Stimulated activated CD8-positive, alpha-beta memory T cell treated with anti-CD3 and anti-CD28 coated beads, Interleukin-4, amount 100 ng/mL, for 48 hours (primary cell): ENCODE data around the gene ADSS2.

Experiments
- DNase-seq: peaks from one replicate; pipeline ENCODE4 v3.0.0-alpha.2; 2020

The ADSS2 gene

GRCh38 chr1:244445320-244446181, 6.2 kb downstream of the ADSS2 start:
- no peak for DNase-seq

GRCh38 chr1:244444854-244445253, 6.9 kb downstream of the ADSS2 start:
- no peak for DNase-seq

GRCh38 chr1:244442850-244443249, 8.9 kb downstream of the ADSS2 start:
- DNase-seq = no peak

GRCh38 chr1:244439391-244440032, 12.2 kb downstream of the ADSS2 start:
- no peak for DNase-seq

- DNase-seq = no peak
These were observed 14.6 kb downstream of the ADSS2 start for GRCh38 chr1:244437086-244437468.

- DNase-seq = no peak
These were observed 15.2 kb downstream of the ADSS2 start for GRCh38 chr1:244436336-244437085.

- DNase-seq = no peak
These were observed 16.0 kb downstream of the ADSS2 start for GRCh38 chr1:244435562-244436205.

- DNase-seq = no peak
These were observed 20.5 kb downstream of the ADSS2 start for GRCh38 chr1:244431166-244431565.

- DNase-seq = no peak
These were observed 21.9 kb downstream of the ADSS2 start for GRCh38 chr1:244429818-244430217.

- DNase-seq = no peak
These were observed 24.1 kb downstream of the ADSS2 start for GRCh38 chr1:244427647-244428046.

- DNase-seq = no peak
These were observed 26.9 kb downstream of the ADSS2 start for GRCh38 chr1:244424649-244425334.

- no peak for DNase-seq
These were observed 29.5 kb downstream of the ADSS2 start for GRCh38 chr1:244422174-244422573.

GRCh38 chr1:244419024-244419423, 32.7 kb downstream of the ADSS2 start:
- no peak for DNase-seq

GRCh38 chr1:244414543-244414942, 37.2 kb downstream of the ADSS2 start:
- DNase-seq = no peak

- no peak for DNase-seq
These were observed 38.0 kb downstream of the ADSS2 start for GRCh38 chr1:244413736-244414135.

GRCh38 chr1:244412176-244412575, 39.5 kb downstream of the ADSS2 start:
- DNase-seq = no peak

- no peak for DNase-seq
These were observed 42.0 kb downstream of the ADSS2 start for GRCh38 chr1:244409701-244410100.

GRCh38 chr1:244406337-244406736, 45.4 kb downstream of the ADSS2 start:
- no peak for DNase-seq

- DNase-seq = no peak
These were observed 45.9 kb downstream of the ADSS2 start for GRCh38 chr1:244405856-244406255.

GRCh38 chr1:244403431-244403830, 48.3 kb downstream of the ADSS2 start:
- DNase-seq = no peak

GRCh38 chr1:244400974-244401373, 50.7 kb downstream of the ADSS2 start:
- DNase-seq = no peak

- no peak for DNase-seq
These were observed 54.6 kb downstream of the ADSS2 start for GRCh38 chr1:244397131-244397530.

GRCh38 chr1:244395965-244396364, 55.7 kb downstream of the ADSS2 start:
- no peak for DNase-seq
